HG02973 (cell line): ENCODE measurements around the gene TCAF1.
"Not testable (repeated sequence)": the region's sequence is repeated elsewhere in the genome, so short reads cannot be mapped to it uniquely, and the experiment has no call there.

ENCODE experiments used
- ATAC-seq: cut with Tn5 transposase; IDR thresholded peaks from one replicate; pipeline ENCODE4 v1.9.1; 2021; ENCODE audit warnings: moderate library complexity; ENCODE audit not compliant: unreplicated experiment

The TCAF1 gene

DNA sequence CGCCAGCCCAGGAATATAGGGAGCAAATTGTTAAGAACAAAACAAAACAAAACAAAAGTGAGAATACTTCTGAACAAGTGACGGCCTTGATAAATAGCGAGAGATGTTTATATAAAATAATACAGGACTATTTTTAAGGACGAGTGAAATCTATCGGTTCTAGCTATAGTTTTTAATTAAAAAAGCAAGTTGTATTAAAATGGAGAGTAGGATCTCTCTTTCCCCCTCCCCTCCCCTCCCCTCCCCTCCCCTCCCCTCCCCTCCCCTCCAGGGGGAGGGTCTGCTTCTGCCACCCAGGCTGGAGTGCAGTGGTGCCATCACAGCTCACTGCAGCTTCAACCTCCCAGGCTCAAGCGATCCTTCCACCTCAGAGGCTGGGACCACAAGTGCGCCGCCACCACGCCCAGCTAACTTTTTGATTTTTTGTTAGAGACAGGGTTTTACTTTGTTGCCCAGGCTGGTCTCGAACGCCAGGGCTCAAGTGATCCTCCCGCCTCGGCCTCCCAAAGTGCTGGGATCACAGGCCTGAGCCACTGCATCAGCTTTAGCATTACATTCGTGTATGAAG lies 440 bp upstream of the TCAF1 start:
- ATAC-seq, result no peak

DNA sequence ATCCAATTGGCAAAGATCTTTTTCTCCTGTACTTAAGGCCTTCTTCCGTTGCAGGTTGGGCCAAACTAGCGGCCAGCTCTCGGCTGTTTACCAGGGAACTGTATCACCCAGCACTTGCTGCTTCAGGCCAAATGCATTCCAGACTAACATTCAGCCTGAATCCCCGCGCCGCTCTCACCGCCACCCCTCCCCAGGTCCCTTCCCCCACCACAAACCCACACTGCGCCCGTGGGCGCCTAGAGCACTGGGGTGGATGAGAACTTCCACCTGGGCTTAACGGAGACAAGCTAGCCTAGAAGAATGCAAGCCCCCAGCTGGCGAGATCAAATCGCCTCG lies 676 bp downstream of the TCAF1 start:
- no peak for ATAC-seq

DNA sequence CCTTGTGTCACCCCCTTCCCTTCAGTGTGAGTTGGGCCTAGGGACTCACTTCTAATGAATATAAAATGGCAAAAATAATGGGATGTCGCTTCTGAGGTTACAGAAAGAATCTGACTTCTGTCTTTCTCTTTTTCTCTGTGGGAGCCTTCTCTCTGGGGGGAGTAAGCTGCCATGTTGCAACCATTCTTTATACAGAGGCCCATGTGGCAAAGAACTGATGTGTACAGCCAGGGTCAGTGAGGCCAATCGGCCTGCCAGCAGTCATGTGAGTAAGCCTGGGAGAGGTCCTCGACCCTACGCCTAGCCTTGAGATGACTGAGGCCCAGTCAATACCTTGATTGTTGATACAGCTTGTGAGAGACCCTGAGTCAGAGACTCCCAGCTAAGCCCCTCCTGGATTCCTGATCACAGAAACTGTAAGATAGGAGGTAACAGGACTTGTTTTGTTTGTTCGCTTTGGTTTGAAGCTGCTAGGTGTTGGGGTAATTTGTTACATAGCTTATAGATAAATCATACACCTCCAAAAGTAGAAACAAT lies 1.7 kb downstream of the TCAF1 start:
- no peak for ATAC-seq

DNA sequence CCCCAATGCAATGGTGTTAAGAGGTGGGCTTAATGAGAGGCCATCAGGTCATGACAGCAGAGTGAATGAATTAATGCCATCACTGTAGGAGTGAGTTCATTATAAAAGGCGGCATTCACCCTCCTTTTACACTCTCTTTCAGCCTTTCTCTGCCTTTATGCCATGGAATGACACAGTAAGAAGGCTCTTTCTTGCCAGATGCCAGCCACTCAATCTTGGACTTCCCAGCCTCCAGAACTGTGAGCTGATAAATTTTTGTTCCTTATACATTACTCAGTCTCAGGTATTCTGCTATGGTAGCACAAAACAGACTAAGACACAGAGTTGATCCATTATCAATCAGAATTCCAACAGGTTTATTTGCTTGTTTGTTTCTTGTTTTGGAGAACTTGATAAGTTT lies 3.2 kb downstream of the TCAF1 start:
- ATAC-seq, result no peak

DNA sequence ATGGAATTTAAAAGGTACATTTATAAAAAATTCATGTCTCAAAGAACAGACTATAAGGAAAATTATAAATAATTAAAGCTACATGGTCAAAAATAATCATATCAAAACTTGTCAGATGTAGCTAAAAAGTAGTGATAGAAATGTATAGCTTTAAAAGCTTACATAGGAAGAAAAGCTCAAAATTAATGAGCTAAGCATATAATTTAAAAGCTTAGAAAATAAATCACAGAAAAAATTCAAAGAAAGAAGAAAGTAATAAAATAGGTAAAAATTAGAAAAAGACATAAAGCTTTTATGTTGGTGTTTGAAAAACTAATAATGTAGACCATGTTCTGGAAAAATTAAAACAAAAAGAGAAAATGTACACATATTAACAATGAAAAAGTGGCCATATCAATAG lies 5.3 kb downstream of the TCAF1 start:
- ATAC-seq, result no peak

DNA sequence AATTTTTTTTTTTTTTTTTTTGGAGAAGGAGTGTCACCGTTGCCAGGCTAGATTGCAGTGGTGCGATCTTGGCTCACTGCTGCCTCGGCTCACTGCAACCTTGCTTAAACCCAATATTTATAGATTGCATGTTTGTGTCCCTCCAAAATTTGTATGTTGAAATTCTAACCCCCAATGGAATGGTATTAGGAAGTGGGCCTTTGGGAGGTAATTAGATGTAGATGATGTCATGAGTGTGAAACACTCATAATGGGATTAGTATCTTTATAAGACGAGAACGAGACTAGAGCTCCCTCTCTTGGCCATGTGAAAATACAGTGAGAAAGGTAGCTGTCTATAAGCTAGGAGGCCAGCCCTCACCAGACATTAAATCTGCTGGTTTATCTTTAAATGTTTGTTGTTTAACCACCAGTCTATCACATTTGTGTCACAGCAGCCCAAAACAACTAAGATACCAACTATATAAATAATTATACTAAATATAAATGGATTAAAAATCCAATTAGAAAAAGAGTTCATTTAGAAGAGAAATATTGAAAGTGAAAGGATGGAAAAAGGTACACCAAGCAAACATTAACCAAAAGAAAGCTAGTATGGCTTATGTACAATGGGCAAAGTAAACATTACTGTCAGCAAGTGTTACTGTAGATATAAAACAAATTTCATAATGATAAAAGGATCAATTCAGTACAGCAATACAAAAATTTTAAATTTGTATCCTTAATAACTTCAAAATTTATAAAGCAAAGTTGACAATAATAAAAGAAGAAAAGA lies 9.3 kb downstream of the TCAF1 start:
- peak; percentile 99 for ATAC-seq

DNA sequence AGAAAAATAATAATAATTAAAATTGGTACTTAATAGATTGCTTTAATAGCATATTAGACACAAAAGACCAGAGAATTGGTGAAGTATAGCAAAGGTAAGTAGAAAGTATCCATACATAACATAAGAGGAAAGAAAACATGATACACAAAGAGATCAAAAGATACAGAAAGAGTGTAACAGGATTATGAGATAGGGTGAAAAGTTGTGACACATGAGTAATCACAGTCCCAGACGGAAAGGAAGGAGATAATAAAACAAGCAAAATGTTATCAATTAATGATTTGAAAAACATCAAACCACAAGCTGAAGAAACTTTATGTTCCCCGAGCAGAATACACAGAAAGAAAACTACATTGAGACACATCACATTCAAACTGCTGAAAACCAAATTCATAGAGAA lies 10.5 kb downstream of the TCAF1 start:
- ATAC-seq, result no peak

DNA sequence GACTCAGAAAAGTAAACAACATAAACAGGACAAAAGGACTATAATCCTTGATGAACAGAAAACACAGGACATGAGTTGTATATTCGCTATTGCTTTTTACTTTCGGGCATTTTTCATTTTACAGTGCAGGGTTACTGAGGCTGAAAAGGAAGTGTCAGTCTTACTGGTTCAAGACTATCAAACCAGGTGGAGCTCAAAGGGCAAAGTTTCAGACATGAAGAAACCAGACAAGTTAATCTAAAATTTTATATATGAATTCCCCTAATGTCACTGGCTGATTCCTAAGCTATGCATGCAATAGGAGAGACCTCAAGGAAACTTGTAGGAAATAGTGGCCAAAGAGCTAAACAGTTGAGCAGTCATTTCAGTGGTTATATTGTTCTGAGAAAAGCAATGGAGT lies 11.4 kb downstream of the TCAF1 start:
- ATAC-seq, result no peak

DNA sequence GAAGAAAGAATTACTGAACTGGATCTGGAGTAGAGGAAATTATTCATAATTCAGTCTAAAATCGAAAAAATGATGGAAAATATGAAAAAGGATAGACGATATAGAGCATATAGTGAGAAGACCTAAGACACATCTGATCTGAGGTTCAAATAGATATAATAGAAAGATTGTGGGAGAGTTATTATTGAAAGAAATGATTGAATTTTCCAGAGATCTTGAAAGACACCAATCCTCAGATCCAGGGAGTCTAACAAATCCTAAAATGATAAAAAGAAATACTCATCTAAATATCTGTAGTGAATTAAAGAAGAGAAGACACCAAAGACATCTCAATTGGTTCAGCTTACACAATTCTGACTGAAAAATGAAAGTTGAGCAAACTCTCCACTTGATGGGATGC lies 12.9 kb downstream of the TCAF1 start:
- ATAC-seq, result no peak

DNA sequence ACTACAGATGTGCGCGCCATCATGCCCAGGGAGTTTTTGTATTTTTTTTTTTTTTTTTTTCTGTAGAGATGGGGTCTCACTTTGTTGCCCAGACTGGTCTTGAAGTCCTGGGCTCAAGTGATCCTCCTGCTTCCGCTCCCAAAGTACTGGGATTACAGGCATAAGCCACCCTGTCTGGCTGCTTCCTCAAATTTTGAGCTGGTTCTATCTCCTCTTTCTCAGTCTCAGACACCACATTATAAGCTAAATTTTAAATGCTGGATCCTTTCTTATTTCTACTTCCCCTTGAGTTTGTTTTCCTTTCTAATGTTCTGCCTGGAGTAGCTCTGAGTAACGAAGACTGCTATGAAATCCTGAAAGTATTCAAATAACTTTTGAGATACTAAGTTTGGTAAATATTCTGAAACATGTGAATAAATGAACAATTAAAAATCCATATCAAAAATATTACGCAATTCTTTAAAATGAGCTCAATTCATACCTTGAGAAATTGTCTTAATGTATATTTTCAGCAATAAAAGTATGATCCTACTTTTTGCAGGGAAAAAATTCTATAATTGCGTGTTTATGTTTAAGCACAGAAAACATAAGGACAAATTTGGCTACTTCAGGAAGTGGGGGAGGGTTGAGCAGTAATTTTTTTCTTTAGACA lies 15.0 kb downstream of the TCAF1 start:
- ATAC-seq, result no peak

DNA sequence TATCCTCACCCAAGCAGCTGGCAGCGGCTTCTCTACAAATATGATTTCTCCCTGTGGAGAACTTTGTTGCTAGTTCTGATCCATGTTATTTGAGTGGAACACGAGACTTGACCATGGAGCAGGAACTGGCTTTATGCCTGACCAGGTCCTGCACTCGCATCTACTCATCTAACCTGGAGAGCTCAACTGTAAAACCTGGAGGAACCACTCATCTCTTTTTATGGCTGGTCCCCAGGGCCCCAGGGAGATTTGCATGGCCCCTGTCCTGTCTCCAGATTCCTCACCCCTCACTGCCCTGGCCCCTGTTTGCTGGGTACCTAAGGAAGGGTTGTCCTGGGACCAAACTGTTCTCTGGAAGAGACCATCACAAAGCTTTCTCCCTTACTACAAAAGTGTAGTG lies 16.0 kb downstream of the TCAF1 start:
- peak; percentile 35 for ATAC-seq

DNA sequence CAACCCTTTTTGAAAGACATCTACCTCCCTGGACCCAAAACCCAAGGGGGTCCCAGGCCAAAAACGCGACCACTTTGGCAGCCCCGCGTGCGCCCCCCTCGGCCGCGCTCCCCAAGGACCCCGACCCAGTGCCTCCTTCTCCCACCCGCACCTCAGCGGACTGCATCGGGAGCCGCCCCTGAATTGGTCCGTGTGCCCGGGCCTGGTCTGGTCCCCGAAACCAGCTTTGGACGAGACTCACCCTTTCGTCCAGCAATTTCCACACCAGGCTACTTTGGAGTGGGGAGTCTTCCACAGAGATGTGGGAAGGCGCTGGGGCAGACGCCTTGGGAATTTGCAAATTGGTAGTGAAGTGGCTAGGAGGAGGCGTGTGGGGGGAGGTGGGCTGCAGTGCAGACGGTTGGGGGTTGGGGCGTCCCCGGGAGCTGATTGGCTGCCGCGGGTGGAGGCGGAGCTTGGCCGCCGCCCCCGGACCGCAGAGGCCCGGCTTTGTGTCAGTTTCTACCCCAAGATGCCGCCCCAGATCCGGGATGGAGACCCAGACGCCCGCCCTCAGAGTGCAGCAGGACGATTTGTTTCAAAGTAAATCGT lies 16.9 kb downstream of the TCAF1 start:
- peak; percentile 87 for ATAC-seq

DNA sequence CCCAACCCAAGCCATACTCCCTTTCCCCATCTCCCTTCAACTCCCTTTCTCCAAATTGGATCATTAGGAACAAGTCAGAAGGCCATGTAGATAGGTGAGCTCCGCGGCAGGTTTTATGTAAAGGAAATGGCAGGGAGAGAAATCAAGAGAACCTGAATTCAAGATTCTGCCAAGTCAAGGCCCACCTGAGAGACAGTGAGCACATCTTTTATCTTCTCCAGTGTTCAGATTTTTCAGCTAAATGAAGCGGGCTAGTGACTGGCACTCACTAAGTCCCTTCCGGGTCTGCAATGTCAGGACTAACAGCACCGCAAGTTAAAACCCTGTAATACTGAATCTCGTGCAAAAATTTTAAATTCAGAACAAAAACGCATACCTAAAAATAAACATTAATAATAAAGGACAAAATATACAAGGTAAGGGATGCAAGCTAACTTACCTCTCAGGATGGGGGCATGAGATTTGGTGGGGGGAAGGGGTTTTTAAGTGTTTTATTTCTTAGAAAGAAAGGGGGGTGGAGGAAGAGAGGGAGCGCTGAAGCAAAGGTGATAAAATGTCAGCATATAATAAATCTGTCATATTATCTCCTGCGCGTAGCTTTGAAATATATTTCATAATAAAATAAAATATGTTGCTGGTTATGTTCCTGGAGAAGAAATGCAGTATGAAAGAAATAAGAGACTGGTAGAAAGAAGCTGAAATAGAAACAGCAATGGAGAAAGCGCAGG lies 17.6 kb downstream of the TCAF1 start:
- ATAC-seq, result no peak

DNA sequence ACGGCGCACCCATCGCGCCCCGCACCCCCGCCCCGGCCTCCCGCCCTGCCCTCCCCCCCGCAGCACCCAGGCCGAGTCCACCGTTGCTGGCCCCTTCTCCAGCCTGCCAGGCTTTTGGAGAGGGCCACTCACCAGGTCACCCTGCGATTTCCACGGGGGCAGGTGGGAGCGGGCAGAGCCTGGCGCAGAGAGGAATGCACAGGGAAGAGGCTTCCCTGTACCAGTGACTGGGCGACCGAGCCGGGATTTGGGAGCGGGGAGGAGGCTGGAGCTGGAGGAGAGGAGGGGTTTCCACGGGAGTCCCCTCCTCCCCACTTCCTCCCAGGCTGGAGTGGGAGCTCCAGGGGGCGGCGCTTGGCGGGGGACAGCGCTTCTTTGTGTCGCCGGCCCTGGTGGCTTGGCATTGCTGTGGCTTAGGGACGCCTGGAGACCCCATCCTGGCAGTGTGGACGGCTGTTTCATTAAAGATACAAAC lies 19.3 kb downstream of the TCAF1 start:
- ATAC-seq, result no peak

DNA sequence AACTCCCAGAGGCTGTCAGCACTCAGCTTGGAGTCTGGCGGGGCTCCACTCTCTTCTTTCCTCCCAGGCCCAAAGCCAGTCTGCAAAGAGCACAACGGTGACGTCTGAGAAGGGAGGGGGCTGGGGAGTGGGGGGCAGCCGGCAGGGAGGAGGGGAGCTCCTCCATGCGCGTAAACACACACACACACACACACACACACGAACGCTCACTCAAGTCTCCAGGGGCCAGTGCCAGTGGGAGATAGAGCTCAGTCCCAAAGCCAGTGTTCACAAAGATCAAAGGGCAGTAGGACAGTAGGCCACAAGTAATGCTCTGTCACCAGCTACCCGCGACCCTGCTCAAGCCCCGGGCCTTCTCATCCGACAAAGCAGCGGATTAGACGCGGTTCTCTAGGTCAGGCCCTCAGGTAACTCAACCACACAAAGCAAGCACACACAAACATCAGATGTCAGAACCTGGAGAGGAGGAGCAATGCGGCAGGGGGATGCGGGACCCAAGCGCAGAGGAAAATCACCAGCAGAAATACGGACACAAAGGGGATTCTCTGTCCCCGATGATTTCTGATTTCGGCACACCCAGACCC lies 19.9 kb downstream of the TCAF1 start:
- ATAC-seq, result no peak

DNA sequence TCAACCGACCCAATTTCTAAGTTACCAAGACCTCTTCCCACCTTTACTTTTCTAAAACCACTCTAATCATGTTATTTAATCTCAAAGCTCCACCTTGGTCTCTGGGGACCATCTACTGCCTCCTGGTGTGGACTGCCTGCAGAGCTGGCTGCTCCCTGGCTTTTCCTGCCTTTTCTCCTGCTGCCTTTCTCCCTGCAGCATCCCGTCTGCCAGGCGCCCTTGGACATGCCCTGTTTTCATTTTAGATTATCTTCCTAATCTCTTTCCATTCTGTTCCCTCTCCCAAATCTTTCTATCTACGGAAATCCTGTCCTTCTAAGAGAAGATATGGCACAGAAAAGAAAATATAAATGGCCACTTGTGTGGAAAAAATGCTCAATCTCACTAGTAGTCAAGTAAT lies 23.1 kb downstream of the TCAF1 start:
- no peak for ATAC-seq

DNA sequence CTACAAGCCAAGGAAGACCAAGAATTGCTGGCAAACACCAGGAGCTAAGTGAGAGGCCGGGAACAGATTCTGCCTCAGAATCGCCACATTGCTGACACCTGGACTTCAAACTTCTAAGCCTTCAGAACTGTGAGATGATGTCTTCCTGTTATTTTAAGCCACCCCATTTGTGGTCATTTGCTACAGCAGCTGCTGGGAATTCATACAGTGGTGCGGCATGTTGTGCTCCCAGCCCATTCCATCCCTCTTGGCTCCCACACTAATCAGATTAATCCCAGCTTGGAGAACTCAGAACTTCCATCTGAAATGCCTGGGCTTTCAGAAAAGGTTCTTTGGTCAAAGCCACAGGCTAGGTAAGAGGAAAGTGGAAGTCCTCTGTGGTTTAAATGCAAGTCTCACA lies 24.9 kb downstream of the TCAF1 start:
- no peak for ATAC-seq

DNA sequence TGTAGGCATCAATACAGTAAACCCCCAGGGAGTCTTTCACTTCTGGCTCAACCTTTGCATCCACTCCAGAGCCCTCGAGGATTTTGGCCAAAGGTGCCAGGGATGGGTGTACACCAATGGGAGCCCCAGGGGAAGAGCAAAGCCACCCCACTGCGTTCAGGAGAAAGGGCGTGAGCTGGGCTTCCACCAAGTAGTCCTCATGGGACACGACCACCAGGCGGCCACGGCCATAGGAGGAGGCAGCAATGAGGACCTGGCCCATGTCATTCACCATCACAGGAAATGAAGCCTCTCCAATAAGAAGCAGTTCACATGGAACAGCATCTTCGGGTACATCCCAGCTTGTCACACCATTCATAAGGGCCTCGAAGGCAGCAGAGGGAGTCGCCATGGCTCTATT lies 25.8 kb downstream of the TCAF1 start:
- ATAC-seq, result no peak

DNA sequence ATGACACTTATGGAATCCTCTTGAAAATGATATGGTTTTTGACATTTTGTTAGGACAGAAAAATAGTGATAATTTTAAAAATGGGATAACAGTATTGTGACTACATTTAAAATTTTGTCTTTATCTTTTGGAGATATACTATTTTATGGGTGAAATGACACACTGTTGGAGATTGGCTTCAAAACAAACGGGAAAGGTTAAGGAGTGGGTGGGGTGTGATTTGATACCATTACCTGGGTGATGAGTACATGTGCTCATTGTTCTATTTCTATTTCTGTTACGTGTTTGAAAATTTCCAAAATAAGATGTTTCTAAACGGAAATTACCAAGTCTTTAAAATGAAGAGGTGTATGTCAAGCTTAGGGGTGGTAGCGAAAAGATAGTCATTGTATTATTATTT lies 28.7 kb downstream of the TCAF1 start:
- ATAC-seq, result not testable (repeated sequence)

DNA sequence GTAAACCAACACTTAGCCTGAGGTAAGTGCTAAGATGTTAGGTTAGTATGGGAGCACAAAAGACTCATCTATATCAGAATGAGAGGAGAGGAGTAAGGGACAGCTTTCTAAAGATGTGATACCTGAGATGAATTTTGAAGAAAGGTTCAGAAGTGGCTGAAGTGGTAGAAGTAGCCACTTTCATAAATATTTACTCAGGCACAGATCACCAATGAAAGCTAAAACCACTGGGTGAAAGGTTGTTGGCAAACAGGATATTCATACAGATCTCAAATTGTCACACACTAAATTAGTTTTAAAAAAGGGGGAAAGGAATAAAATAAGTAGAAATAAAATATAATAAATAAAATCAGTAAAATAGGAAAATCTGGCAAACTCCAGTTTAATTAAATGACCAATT lies 30.4 kb downstream of the TCAF1 start:
- ATAC-seq, result not testable (repeated sequence)

DNA sequence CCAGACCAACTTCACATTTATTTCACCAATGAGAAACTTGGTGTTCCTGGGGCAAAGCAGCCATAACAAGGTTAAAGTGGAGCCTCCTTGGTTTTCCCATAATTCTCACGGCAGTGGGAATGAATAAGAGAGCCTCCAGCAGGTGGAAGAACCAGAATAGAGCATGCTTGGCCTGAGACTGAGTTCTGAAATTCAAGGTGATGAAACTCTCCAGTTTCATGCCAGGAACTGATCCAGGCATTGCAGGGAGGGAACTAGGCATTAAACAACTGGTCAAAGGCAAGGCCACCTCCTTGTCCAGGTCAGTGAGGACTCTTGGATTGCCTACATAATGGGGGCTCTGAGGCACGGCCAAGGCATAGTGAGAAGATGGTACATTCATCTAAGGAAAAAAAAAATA lies 44.0 kb downstream of the TCAF1 start:
- ATAC-seq, result not testable (repeated sequence)
